Chondrocyte (in vitro differentiated cells): Measurements from ENCODE around the gene PLEKHG3. TPM values are rescaled to one million over a fixed set of nuclear protein-coding genes. Genes with fewer than 3 reads are reported as not detected.

Source experiments
- DNase-seq: peaks from one replicate; pipeline ENCODE4 v3.0.0; 2021; ENCODE audit warnings: mixed read lengths, low spot score
- H3K27ac Mint-ChIP-seq: one replicate; pipeline ENCODE4 v1.8.0; 2021; ENCODE audit warnings: mild to moderate bottlenecking, moderate library complexity, mixed read lengths; ENCODE audit not compliant: unreplicated experiment
- H3K27me3 Mint-ChIP-seq: 2 replicates; pipeline ENCODE4 v1.8.0; 2021; ENCODE audit warnings: low read depth, mixed read lengths
- H3K36me3 Mint-ChIP-seq: 2 replicates; pipeline ENCODE4 v1.8.0; 2021; ENCODE audit warnings: low read depth, mixed read lengths
- H3K4me1 Mint-ChIP-seq: 2 replicates; pipeline ENCODE4 v1.8.0; 2021; ENCODE audit warnings: low read depth, mild to moderate bottlenecking, mixed read lengths
- H3K4me3 Mint-ChIP-seq: one replicate; pipeline ENCODE4 v1.8.0; 2021; ENCODE audit warnings: mild to moderate bottlenecking, moderate library complexity, mixed read lengths; ENCODE audit not compliant: unreplicated experiment
- H3K9me3 Mint-ChIP-seq: 2 replicates; pipeline ENCODE4 v1.8.0; 2021; ENCODE audit warnings: low read depth, mixed read lengths
- total RNA-seq: library from RNA; stranded (reverse); gene quantifications from 3 replicates; pipeline ENCODE4 v1.2.1, GENCODE V29; 2021
- TF ChIP-seq, protein P1 (sequence below): fragments of 200-600 bp; sonication (generic); IDR thresholded peaks from 2 replicates; pipeline ENCODE4 v1.5.0; 2021; ENCODE audit warnings: antibody characterized with exemption, mild to moderate bottlenecking, moderate library complexity

PLEKHG3 gene
- total RNA-seq, 1 donor from 2014 or later, result 131 TPM

DNA sequence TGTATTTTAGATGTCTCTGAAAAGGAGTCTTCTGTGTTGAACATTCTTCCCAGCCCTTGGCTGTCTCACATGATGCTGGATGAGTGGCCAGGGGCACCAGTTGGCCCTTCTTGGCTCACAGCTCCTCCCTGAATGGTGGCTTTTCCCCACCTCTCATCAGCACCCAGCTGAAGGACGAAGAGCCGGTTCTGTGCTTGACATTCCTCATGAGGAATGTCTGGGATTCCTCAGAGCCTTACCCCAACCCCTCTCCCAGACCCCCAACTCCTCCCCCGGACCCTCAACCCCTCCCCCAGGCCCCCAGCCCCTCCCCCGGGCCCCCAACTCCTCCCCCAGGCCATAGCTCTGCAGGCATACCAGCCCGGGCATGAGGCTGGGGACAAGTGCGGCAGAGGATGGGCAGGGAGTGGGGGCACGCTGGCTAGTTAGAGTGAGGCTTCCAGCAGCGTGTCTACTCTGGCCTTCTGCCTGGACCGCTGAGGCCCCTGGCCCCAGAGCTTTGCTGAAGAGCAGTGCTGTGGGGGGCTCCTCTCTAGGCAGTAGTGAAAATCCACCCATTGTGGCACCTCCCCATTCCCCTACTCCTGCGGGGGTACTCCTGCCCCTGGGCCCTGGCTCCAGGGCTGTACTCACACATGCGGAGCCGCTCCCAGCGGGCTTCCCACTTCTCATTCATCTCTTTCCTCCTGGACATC, 64.3 kb downstream of the PLEKHG3 start:
- TF ChIP-seq, protein P1, sequence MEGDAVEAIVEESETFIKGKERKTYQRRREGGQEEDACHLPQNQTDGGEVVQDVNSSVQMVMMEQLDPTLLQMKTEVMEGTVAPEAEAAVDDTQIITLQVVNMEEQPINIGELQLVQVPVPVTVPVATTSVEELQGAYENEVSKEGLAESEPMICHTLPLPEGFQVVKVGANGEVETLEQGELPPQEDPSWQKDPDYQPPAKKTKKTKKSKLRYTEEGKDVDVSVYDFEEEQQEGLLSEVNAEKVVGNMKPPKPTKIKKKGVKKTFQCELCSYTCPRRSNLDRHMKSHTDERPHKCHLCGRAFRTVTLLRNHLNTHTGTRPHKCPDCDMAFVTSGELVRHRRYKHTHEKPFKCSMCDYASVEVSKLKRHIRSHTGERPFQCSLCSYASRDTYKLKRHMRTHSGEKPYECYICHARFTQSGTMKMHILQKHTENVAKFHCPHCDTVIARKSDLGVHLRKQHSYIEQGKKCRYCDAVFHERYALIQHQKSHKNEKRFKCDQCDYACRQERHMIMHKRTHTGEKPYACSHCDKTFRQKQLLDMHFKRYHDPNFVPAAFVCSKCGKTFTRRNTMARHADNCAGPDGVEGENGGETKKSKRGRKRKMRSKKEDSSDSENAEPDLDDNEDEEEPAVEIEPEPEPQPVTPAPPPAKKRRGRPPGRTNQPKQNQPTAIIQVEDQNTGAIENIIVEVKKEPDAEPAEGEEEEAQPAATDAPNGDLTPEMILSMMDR, result no peak
- H3K27me3 Mint-ChIP-seq, result no peaks in the 10 kb centered on the region

DNA sequence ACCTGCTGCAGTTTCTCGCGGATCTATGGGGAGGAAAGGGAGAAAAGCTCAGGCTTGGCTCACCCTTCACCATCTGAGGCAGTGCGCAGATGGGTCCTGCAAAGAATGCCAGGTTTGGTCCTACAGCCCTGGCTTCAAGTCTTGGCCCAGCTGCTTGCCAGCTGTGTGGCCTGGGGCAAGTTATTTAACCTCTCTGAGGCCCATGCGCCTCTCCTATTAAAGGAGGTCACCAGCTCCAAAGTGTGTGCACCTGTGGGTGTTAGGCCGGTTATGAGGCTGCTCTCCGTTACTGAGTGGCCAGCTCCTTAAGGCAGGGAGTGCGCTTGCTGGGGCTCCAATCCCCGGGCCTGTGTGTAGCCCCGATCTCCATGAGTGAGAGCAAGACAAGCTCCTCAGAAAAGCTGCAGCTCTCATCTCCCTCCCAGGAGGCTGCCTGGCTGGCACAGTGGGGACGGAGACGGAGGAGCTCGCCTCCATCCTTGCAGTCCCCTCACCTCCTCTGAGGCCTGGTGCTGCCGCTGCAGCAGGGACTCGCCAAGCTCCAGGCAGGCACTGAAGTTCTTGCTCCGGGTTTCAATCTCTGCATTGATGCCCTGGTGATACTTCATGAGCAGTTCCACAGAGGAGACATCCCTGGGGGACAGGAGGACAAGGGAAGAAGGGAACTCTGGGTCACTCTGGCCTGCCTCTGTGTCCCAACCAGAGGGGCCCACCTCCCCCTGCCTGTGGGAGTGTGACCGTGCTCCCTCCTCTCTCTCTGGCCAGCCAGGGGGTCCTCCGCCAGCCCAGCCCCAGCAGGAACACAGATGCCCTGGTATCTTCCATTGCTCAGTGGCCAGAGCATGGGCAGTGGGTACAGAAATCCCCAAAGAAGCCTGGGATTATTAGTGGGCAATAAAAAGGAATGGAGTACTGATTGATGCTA, 65.1 kb downstream of the PLEKHG3 start:
- Mint-ChIP-seq H3K36me3 (peaks cover 3% of the 10 kb centered on the region), H3K4me3 (no peak overlapping the region), H3K9me3 (no peaks in the 10 kb centered on the region), H3K27me3 (no peaks in the 10 kb centered on the region), H3K4me1 (peaks cover 5% of the 10 kb centered on the region), H3K27ac (no peak overlapping the region)
- peak; percentile 72 for DNase-seq
- TF ChIP-seq, protein P1, result no peak

More for the DNA sequence above, 64.3 kb downstream of the PLEKHG3 start:
- DNase-seq, result peak; percentile 68
- Mint-ChIP-seq H3K36me3 (peaks cover 3% of the 10 kb centered on the region), H3K4me1 (peaks cover 13% of the 10 kb centered on the region), H3K9me3 (no peaks in the 10 kb centered on the region), H3K4me3 (no peak overlapping the region), H3K27ac (no peak overlapping the region)

DNA sequence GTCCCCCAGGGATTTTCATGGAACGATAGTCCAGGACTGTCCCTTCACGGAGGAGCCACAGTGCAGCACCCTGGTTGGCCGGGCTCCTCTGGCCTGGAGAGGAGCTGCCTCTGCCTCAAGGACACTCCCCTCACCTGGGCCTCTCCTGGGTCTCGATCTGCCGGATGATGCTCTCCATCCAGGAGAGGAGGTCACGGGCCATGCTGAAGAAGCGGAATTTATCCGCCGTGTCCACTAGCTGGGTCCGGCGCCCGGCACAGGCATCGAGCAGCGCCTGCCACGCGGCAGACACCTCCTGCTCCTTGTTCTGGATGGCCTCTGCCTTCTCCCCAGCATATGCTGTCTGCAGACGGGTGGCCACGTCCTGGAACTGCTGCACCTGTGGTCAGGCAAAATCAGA, 66.5 kb downstream of the PLEKHG3 start:
- peak; percentile 87 for DNase-seq
- Mint-ChIP-seq H3K27me3 (no peaks in the 10 kb centered on the region), H3K4me1 (no peaks in the 10 kb centered on the region), H3K4me3 (no peak overlapping the region), H3K36me3 (peaks cover 5% of the 10 kb centered on the region), H3K27ac (no peak overlapping the region), H3K9me3 (no peaks in the 10 kb centered on the region)
- TF ChIP-seq, protein P1, result no peak

DNA sequence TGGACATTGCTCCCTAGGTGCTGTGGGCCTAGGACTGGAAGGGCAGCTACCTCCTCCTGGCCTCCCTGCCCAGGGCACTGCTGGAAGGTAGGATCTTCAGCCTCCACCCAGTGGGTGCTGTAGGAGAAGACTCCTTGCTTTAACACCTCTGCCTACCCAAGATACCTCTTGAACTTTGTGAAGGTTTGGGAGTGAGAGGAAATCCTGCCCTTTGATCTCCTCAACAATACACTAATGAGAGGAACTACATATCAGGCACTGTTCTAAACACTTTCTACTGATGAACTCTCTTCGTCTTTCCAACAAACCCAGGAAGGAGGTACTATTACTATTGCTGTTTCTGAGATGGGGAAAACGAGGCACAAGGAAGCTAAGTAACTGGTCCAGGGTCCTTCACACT, 66.9 kb downstream of the PLEKHG3 start:
- no peaks in the 10 kb centered on the region for H3K9me3 Mint-ChIP-seq
- no peak for DNase-seq
- no peaks in the 10 kb centered on the region for H3K4me1 Mint-ChIP-seq
- TF ChIP-seq, protein P1, result no peak
- H3K4me3 Mint-ChIP-seq, result no peak overlapping the region
- H3K27me3 Mint-ChIP-seq, result no peaks in the 10 kb centered on the region
- peaks cover 3% of the 10 kb centered on the region for H3K36me3 Mint-ChIP-seq
- no peak overlapping the region for H3K27ac Mint-ChIP-seq

DNA sequence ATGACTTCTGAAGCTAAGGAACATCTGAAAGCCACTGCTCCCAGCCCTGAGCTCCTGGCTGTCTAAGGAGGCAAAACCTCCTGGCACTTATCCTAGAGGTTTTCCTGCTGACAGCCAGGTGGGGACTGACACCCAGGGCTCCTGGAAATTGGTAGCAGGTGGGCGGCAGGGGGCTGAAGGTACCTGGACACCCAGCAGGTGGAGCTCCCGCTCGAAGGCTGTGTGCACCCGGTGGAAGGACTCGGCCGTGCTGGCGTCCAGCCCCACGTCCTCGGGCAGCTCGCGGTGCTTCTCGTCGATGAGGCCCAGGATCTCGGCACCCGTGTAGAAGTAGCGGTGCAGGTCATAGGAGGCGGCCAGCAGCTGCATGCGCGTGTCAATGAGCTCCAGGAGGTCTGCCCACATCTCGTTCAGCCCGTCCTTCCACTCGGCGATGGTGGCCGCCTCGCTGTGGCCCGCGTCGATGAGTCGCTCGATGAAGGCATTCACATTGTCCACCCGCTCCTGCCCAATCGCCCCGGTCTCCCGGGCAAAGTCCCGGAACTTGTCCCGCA, 68.2 kb downstream of the PLEKHG3 start:
- Mint-ChIP-seq H3K36me3 (peaks cover 3% of the 10 kb centered on the region), H3K4me1 (no peaks in the 10 kb centered on the region), H3K27ac (no peak overlapping the region), H3K4me3 (no peak overlapping the region), H3K9me3 (no peaks in the 10 kb centered on the region), H3K27me3 (no peaks in the 10 kb centered on the region)
- TF ChIP-seq, protein P1, result peak; percentile 44
- peak; percentile 82 for DNase-seq
